Measurements from ENCODE around the gene C3AR1. TPM values are rescaled to one million over a fixed set of nuclear protein-coding genes. Genes with fewer than 3 reads are reported as not detected.
"Not testable (repeated sequence)": the region's sequence is repeated elsewhere in the genome, so short reads cannot be mapped to it uniquely, and the experiment has no call there.

The C3AR1 gene
- polyA plus RNA-seq, 1 donor = 7.6 TPM

DNA sequence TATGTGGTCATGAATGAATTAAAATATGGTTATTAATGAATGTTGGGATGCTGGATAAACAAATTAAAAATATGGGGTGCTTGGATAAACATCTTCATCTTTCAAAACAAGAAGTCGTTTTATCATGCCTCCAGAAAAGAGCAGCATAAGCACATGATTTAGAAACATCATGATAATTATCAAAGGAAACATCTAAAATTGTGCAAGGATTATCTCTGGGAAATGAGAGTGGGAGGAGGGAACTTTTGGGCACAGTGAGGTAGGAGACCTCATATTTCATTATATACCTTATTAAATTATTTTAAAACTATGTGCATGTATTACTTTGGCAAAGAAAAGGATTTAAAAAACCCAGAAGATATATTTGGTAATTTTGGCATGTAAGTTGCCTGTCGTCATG is 8.9 kb downstream of the C3AR1 start:
- DNase-seq = no peak

GRCh38 chr12:8054816-8055215 is 11.3 kb downstream of the C3AR1 start:
- DNase-seq = no peak

DNA sequence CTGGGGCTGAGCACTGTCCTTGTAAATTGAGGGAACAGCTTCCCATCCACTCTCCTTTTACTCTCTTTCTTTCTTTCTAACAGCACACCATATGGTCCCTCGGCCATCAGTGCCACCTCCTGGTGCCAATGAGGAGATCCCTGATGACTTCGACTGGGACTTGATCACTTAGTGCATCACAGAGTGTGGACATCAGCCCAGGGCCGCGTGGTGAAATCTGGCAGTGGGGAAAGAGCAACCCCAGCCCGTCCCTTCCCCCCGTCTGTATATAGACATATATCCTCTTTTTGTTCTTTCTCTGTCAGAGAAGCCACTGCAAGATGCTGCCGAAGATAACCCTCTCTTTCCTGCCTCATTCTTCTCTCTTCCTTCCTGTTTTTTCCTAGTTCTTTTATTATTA is 13.5 kb downstream of the C3AR1 start:
- DNase-seq = no peak

DNA sequence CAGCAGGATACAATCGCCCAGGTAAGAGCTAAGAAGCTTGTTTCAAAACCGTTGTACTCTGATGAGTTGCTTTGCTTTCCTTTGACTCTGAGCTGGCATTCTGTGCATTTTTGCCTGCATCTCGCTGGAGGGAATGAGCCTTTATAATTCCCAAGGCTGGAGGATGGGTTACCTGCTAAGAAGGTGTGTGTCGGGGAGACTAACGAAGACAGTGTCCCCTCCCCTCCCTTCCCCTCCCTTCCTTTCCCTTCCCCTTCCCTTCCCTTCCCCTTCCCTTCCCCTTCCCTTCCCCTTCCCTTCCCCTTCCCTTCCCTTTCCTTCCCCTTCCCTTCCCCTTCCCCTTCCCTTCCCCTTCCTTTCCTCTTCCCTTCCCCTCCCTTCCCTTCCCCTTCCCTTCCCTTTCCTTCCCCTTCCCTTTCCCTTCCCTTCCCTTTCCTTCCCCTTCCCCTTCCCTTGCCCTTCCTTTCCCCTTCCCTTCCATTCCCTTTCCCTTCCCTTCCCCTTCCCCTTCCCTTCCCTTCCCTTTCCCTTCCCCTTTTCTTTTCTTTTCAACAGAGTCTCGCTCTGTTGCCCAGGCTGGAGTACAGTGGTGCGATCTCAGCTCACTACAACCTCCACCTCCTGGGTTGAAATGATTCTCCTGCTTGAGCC is 15.4 kb downstream of the C3AR1 start:
- no peak for DNase-seq

GRCh38 chr12:8048906-8049305 is 17.3 kb downstream of the C3AR1 start:
- DNase-seq = no peak

DNA sequence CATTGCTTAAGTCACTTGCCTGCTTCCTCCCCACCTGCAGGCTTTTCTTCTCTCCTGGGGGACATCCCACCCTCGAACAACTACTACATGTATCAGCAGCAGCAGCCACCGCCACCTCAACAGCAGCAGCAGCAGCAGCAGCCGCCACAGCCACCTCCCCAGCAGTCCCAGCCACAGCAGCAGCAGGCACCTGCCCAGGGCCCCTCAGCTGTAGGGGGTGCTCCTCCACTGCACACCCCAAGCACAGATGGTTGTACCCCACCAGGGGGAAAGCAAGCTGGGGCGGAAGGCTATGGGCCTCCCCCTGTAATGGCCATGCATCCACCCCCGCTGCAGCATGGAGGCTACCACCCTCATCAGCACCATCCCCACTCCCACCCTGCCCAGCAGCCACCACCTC is 18.3 kb downstream of the C3AR1 start:
- DNase-seq = no peak

GRCh38 chr12:8045952-8046944 is 19.9 kb downstream of the C3AR1 start:
- peak; percentile 74 for DNase-seq

DNA sequence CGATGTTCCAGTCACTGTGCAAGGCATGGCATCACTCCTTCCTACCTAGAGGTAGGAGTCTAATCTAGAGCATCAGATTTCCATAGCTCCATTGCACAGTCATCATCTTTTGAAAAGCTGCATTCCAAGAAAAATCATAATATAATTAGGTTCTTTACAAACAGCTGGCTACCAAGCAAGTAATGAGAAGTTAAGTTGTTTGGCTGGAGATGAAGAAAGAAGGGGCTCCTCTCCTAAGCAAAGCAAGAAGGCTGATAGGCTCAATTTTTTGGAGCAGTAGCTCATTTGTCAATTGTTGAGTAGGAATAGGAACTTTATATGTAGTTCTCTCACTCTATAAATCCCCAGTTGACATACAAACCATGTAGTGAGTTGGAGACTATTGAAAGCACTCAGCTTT is 25.4 kb downstream of the C3AR1 start:
- no peak for DNase-seq

GRCh38 chr12:8038659-8039114 is 27.5 kb downstream of the C3AR1 start:
- no peak for DNase-seq

GRCh38 chr12:8037947-8038346 is 28.2 kb downstream of the C3AR1 start:
- DNase-seq = no peak

DNA sequence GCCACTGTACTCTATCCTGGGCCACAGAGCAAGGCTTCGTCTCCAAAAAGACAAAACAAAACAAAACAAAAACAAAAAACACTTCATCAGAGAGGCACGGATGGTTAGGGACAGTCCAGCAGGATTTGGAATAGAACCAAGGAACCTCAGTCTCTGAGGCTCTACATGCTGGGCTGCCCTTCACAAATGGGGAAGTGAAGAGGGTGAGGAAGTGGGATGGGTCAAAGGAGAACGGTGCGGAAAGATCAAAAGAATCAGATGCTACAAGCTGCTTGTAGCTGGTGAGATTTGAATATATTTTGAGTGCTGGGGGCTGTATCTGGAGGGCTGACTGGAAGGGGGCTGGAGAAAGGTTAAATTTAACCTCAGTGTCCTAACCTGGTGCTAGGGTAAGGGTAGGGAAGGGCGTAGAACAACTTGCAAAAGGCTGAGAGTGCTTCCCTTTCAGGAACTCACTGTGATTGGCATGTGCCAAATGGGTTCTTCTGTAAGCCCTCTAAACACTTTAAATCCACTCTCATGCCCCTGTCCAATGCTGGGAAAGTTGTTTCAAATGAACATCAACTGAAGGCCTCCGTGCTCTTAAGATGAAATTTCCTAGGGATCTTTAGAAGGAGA is 29.0 kb downstream of the C3AR1 start:
- no peak for DNase-seq

DNA sequence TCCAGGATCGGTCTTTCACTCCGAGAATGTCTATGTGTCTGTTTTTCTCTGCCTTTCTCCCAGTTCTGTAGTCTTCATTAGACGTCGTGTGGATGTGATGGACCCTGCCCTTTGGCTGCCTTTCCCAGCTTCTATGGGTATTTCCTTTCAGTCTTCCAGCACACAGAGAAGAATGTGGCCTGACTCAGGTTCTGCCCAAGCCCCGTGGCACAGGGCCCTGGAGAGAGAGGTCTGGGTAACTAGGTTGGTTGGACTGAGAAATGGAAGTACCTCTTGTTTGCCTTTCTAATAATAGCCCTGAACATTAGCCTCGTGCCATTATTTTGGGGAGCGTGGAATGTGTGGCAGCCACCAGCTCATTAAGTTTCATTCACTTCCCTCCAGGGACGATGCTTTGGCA is 29.8 kb downstream of the C3AR1 start:
- no peak for DNase-seq

DNA sequence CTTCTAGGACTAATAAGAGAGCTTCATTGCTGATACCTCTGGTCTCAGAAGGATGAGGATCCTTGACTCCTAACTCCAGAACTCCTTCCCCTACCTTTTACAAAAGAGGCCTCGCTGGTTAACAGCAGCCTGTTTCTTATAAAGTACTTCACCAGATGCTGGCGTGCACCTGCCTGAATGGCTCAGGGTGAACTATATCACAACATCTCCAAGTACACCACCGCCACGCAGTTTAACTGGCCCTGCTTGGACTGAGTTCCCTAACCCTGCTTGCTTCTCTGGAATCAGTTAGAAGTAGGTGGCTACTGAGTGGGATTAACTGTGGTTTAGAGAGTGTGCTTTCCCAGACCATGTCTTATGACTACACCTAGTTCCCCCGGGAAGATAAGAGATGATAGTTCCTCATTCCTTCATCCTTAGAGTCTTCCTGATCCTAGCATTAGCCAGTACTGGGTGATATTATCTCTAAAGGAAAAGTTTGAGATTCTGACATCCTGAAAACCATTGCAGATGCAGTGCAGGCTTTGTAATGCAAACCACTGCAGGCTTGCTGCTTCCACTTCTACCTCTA is 30.6 kb downstream of the C3AR1 start:
- no peak for DNase-seq

- no peak for DNase-seq
These were observed 31.4 kb downstream of the C3AR1 start for GRCh38 chr12:8034802-8035201.

- peak; percentile 62 for DNase-seq
These were observed 32.8 kb downstream of the C3AR1 start for GRCh38 chr12:8033153-8034044.

DNA sequence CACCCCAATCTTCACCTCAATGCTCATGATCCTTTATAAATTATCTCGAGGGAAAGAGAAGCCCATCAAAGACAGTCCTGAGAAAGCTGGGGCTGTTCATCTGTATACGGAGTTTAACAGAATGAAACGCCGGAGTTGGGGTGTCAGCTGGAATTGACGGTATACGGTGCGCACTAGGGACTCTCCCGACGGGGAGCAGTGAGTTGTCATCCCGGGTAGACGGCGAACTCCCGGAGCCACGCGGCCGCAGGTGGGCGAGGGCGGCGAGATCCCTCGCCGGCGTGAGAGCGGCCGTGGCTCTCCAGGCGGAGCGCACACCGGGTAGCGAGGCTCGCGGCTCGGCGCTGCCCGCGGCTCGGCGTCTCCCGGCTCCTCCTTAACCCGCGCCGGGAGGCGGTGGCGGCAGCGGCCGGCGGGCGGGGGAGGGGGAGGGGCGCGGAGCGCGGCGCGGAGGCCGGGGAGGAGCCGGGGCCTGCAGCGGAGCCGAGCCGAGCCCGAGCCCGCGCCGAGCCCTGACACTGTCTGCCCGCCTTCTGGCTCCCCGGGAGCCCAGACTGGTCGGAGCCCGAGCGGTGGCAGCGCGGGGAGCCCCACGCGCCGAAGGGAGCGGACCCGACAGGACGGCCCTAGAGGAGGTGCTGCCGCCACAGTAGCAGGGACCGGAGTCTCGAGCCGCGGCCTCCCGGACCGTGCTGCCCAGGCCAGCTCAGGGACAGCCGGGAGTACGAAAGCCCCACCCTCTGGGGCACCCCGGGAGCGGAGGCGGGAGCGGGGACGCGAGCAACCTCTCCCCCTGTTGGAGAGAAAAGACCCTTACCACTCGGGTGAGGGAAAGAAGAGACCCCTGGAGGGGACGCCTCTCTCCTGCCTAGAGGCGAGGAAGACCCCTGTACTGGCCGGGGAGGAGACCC is 33.7 kb downstream of the C3AR1 start, which contains the start of gene FOXJ2:
TSS of gene FOXJ2 (plus strand) at position 475 of the 911 bp plus-strand sequence. CDS start 7,117 bp downstream, outside the sequence.
- peak; percentile 90 for DNase-seq

DNA sequence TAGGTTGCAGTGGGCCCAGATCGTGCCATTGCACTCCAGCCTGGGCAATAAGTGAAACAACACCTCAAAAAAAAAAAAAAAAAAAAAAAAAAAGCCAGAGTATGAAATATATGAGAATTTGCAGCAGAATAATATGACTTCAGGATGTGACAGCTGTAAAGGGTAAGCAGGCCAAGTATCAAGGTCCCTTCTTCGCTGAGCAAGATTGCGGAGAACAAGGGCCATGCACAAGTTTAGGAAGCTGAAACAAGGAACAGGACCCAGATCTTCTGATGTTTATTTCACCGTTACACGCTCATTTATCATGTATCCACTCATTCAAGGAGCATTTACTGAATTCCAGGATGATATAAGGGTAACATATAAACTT is 34.3 kb downstream of the C3AR1 start:
- DNase-seq = no peak

- DNase-seq = not testable (repeated sequence)
These were observed 35.1 kb downstream of the C3AR1 start for GRCh38 chr12:8031017-8031416.

DNA sequence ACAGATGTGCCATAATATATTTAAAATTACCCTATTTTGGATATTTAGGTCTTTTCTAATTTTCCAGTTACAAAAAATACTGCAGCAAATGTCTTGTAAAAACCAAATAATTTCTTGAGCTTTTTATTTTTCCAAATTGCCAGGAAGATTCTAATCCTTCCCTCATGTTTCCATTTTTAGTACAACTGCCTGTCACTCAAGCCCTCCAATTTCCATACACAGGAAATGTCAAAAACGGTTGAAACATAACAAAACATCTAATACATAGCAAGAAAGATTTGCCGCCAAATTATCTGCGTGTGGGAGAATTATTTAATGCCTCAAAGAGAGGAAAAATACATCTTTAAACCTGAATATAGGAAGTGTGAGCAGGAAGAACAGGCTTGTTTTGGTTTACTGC is 36.0 kb downstream of the C3AR1 start:
- DNase-seq = no peak

GRCh38 chr12:8028267-8028666 is 37.9 kb downstream of the C3AR1 start:
- DNase-seq = no peak

- DNase-seq = no peak
These were observed 38.3 kb downstream of the C3AR1 start for GRCh38 chr12:8027856-8028255.
